ENCODE results near the gene NTM. TPM values are rescaled to one million over a fixed set of nuclear protein-coding genes. Genes with fewer than 3 reads are reported as not detected.
A peak's percentile ranks its signal among the peaks of the same experiment; 100 is the strongest.

NTM gene
- total and polyA plus RNA-seq, 9 donors = 0.16 to 8.5 (median 0.55) TPM; not detected in 3

DNA sequence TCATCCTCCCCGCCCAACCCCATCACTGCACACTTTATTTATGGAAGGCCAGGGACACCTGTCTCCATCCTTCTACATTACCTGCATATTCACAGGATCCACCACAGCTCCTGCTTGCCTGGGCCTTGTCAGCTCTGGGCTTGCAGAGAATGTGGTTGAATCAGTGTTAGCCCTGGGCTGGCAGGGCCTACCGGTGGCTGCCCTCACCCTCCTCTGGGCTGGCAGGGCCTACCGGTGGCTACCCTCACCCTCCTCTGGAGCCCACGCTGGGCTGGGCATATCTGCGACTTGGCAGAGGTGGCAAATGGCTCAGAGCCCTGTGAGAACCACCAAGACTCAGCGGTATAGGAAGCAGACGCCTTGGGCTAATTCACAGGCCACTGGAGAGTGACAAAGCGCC is 300.9 kb downstream of the NTM start:
- H3K27me3 ChIP-seq = no peaks in the 10 kb centered on the region
- TF ChIP-seq, protein P1, sequence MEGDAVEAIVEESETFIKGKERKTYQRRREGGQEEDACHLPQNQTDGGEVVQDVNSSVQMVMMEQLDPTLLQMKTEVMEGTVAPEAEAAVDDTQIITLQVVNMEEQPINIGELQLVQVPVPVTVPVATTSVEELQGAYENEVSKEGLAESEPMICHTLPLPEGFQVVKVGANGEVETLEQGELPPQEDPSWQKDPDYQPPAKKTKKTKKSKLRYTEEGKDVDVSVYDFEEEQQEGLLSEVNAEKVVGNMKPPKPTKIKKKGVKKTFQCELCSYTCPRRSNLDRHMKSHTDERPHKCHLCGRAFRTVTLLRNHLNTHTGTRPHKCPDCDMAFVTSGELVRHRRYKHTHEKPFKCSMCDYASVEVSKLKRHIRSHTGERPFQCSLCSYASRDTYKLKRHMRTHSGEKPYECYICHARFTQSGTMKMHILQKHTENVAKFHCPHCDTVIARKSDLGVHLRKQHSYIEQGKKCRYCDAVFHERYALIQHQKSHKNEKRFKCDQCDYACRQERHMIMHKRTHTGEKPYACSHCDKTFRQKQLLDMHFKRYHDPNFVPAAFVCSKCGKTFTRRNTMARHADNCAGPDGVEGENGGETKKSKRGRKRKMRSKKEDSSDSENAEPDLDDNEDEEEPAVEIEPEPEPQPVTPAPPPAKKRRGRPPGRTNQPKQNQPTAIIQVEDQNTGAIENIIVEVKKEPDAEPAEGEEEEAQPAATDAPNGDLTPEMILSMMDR (IDR thresholded peaks at IDR 0.05) = no peak
- TF ChIP-seq EP300 (IDR thresholded peaks at IDR 0.05) (no peak), POLR2A (IDR thresholded peaks at IDR 0.05) (no peak)
- H3K36me3 ChIP-seq = no peaks in the 10 kb centered on the region
- no peaks in the 10 kb centered on the region for H3K9me3 ChIP-seq
- no peak overlapping the region for H3K4me3 ChIP-seq
- no peaks in the 10 kb centered on the region for H3K4me1 ChIP-seq (ENCODE audit: insufficient read depth)
- peak in 1 of 5 donors; percentile 14 for DNase-seq
- intact Hi-C loops (cut with DNase I) = loop anchor here in 1 of 4 donors (10.0 kb wide), 1 partner anchor 747 kb away; no protein-coding TSS in a partner anchor
- 89 to 95% (median 94%) methylated on average over 8 of the region's 8 CpGs for WGBS, 3 donors
- H3K27ac ChIP-seq = no peak overlapping the region

DNA sequence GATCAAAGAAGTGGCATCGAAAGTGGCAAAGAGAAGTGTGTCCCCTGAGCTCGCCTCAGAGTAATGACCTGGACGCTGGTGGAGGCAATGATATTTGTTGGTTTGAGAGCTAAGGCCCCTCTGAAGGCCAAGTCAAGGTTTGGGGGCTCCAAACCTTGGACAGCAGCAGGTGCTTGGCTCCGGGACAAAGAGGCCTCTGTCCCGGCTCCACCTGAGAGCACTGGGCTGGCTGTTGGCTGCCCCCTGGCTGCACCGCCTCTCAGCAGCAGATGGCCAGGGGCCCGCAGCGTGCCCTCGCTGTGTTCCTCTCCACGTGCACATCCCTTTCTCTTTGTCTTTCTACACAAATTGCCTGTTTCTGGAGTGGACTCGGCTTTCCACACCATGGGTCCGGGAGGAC is 301.3 kb downstream of the NTM start:
- intact Hi-C loops (cut with DNase I) = loop anchor here in 1 of 4 donors (10.0 kb wide), 1 partner anchor 747 kb away; no protein-coding TSS in a partner anchor
- no peaks in the 10 kb centered on the region for H3K9me3 ChIP-seq
- H3K27me3 ChIP-seq = no peaks in the 10 kb centered on the region
- H3K4me1 ChIP-seq (ENCODE audit: insufficient read depth) = no peaks in the 10 kb centered on the region
- no peak for TF ChIP-seq POLR2A (IDR thresholded peaks at IDR 0.05)
- 76 to 84% (median 83%) methylated on average over 9 to 12 of the region's 12 CpGs for WGBS, 3 donors
- H3K36me3 ChIP-seq = no peaks in the 10 kb centered on the region
- no peak overlapping the region for H3K4me3 ChIP-seq
- no peak overlapping the region for H3K27ac ChIP-seq
- peak in 1 of 5 donors; percentile 28 for DNase-seq

DNA sequence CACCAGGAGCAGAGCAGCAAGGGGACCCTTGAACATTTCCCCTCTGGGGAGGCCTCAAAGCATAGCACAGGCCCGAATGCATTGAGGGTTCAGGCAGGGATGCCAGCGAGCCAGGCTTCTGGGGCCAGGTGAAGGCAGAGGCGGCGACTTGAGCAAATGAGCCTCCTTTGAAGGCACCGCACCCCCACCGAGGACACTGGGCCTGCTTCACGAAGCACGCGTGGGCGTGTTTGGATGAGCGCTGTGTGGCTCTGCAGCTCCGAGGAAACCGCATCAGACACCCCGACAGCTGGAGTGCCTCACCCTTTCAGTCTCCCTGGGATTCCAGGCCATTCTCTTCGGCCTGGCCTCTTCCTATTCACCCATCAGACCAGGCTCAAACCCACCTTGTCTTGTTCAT is 301.8 kb downstream of the NTM start:
- WGBS, 3 donors = 27 to 32% (median 29%) methylated on average over 15 of the region's 15 CpGs
- H3K4me1 ChIP-seq (ENCODE audit: insufficient read depth) = no peaks in the 10 kb centered on the region
- intact Hi-C loops (cut with DNase I) = loop anchor here in 1 of 4 donors (10.0 kb wide), 1 partner anchor 747 kb away; no protein-coding TSS in a partner anchor
- no peak overlapping the region for H3K4me3 ChIP-seq
- DNase-seq = peak in 1 of 5 donors; percentile 45
- TF ChIP-seq EP300 (IDR thresholded peaks at IDR 0.05) = no peak
- TF ChIP-seq POLR2A (IDR thresholded peaks at IDR 0.05) = no peak
- TF ChIP-seq, protein P1 (IDR thresholded peaks at IDR 0.05) = no peak
- H3K27me3 ChIP-seq = no peaks in the 10 kb centered on the region
- H3K27ac ChIP-seq = no peak overlapping the region
- H3K36me3 ChIP-seq = no peaks in the 10 kb centered on the region
- H3K9me3 ChIP-seq = no peaks in the 10 kb centered on the region

DNA sequence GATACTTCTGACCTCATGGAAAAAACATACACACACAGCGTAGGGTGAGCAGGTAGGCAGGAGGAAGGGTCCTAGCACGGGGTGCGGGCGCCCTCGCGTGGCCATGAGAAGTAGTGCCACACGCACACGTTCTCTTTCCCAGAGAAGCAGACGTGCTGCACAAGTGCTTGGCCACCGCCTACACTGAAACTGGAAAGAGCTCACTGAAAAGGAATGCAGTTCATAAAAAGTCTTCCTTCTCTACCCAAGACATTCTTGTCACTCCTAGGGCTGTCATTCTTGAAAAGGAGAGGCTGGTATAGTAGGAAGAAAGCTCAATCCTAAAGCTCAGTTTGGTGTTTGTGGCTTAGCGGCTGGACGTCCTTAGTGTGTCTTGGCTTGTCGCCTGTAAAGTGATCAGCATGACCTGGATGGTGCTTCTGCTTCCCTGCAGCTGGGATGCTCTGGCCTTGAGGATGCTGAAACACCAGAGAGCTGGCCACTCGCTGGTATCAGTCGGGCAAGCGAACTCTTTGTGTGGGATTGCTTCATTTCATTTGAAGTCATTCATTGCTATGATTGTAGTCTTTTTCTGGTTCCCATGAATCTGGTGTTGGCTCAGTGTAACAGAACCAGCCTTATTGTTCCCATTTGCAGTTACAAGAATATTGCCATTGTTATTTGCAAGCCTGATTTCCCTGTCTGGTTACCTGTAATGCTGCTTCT is 303.8 kb downstream of the NTM start:
- intact Hi-C loops (cut with DNase I) = loop anchor here in 1 of 4 donors (10.0 kb wide), 1 partner anchor 749 kb away; no protein-coding TSS in a partner anchor

More for the DNA sequence above, 303.8 kb downstream of the NTM start:
- peak; percentile 22 to 87 (median 52) for DNase-seq
- Histone ChIP-seq H3K9me3 (no peaks in the 10 kb centered on the region), H3K27ac (no peak overlapping the region), H3K4me3 (no peak overlapping the region), H3K4me1 (ENCODE audit: insufficient read depth) (no peaks in the 10 kb centered on the region), H3K36me3 (no peaks in the 10 kb centered on the region), H3K27me3 (no peaks in the 10 kb centered on the region)
- WGBS, 3 donors = 6 to 13% (median 7%) methylated on average over 16 of the region's 16 CpGs
- TF ChIP-seq EP300 (IDR thresholded peaks at IDR 0.05) = no peak
- TF ChIP-seq POLR2A (IDR thresholded peaks at IDR 0.05) = no peak
- TF ChIP-seq, protein P1 (IDR thresholded peaks at IDR 0.05) = peak; percentile 38 to 81 (median 42)
